Trophoblast cell (in vitro differentiated cells and primary cell): ENCODE results near the gene TRPV6. TPM values are rescaled to one million over a fixed set of nuclear protein-coding genes. Genes with fewer than 3 reads are reported as not detected.

ENCODE experiments used
- DNase-seq, 2 donors: peaks; one replicate each; pipeline ENCODE4 v3.0.0-alpha.2; 2016
- H2AFZ ChIP-seq: 2 replicates; pipeline ENCODE4 v1.6.1; 2013; ENCODE audit warnings: low read length, moderate library complexity, mild to moderate bottlenecking; ENCODE audit not compliant: insufficient read depth, poor library complexity
- H2AK5ac ChIP-seq: 2 replicates; pipeline ENCODE4 v1.6.1; 2013; ENCODE audit warnings: mild to moderate bottlenecking, low read length
- H2BK120ac ChIP-seq: 2 replicates; pipeline ENCODE4 v1.6.1; 2013; ENCODE audit warnings: low read length, mild to moderate bottlenecking, moderate library complexity; ENCODE audit not compliant: insufficient read depth, poor library complexity
- H2BK12ac ChIP-seq: 2 replicates; pipeline ENCODE4 v1.6.1; 2013; ENCODE audit warnings: mild to moderate bottlenecking, low read length, moderate library complexity
- H2BK5ac ChIP-seq: 2 replicates; pipeline ENCODE4 v1.6.1; 2013; ENCODE audit warnings: low read length, low read depth, moderate library complexity, mild to moderate bottlenecking; ENCODE audit not compliant: poor library complexity
- H3K14ac ChIP-seq: 2 replicates; pipeline ENCODE4 v1.6.1; 2013; ENCODE audit warnings: mild to moderate bottlenecking, low read length
- H3K18ac ChIP-seq: 2 replicates; pipeline ENCODE4 v1.6.1; 2013; ENCODE audit warnings: mild to moderate bottlenecking, low read length
- H3K23ac ChIP-seq: 2 replicates; pipeline ENCODE4 v1.6.1; 2013; ENCODE audit warnings: low read length
- H3K27ac ChIP-seq: 2 replicates; pipeline ENCODE4 v1.5.1; 2013; ENCODE audit warnings: low read depth, mild to moderate bottlenecking, inconsistent platforms, low read length, moderate library complexity
- H3K27me3 ChIP-seq: 2 replicates; pipeline ENCODE4 v1.6.1; 2013; ENCODE audit warnings: inconsistent platforms, mild to moderate bottlenecking, low read length, moderate library complexity; ENCODE audit not compliant: insufficient read depth
- H3K36me3 ChIP-seq, 2 experiments: 1 replicate in 1 of 2; 2 replicates in 1 of 2; pipeline ENCODE4 v1.6.1; 2013; ENCODE audit warnings: low read length in 2 of 2, mild to moderate bottlenecking in 2 of 2, moderate library complexity in 1 of 2; ENCODE audit not compliant: insufficient read depth in 2 of 2, control insufficient read depth in 1 of 2
- H3K4ac ChIP-seq: 2 replicates; pipeline ENCODE4 v1.6.1; 2013; ENCODE audit warnings: low read depth, mild to moderate bottlenecking, low read length, moderate library complexity
- H3K4me1 ChIP-seq, 2 experiments: 1 replicate in 1 of 2; 2 replicates in 1 of 2; pipeline ENCODE4 v1.6.1; 2013; ENCODE audit warnings: low read length in 2 of 2, mild to moderate bottlenecking in 2 of 2, moderate library complexity in 1 of 2; ENCODE audit not compliant: insufficient read depth in 2 of 2, control insufficient read depth in 1 of 2
- H3K4me2 ChIP-seq: 2 replicates; pipeline ENCODE4 v1.6.1; 2013; ENCODE audit warnings: inconsistent platforms, mild to moderate bottlenecking, low read length, moderate library complexity
- H3K4me3 ChIP-seq: 2 replicates; pipeline ENCODE4 v1.5.1; 2013; ENCODE audit warnings: mild to moderate bottlenecking, low read depth, low read length, inconsistent platforms
- H3K79me1 ChIP-seq: one replicate; pipeline ENCODE4 v1.6.1; 2013; ENCODE audit warnings: low read length
- H3K79me2 ChIP-seq: 2 replicates; pipeline ENCODE4 v1.6.1; 2013; ENCODE audit warnings: low read length, mild to moderate bottlenecking; ENCODE audit not compliant: control insufficient read depth, insufficient read depth, poor library complexity
- H3K9ac ChIP-seq: 2 replicates; pipeline ENCODE4 v1.6.1; 2013; ENCODE audit warnings: mild to moderate bottlenecking, low read length
- H3K9me3 ChIP-seq: 2 replicates; pipeline ENCODE4 v1.6.1; 2013; ENCODE audit warnings: low read depth, mild to moderate bottlenecking, control low read depth, inconsistent platforms, low read length; ENCODE audit not compliant: insufficient read depth
- H4K12ac ChIP-seq: 2 replicates; pipeline ENCODE4 v1.6.1; 2013; ENCODE audit warnings: low read depth, mild to moderate bottlenecking, low read length, moderate library complexity
- H4K8ac ChIP-seq: 2 replicates; pipeline ENCODE4 v1.6.1; 2013; ENCODE audit warnings: low read depth, mild to moderate bottlenecking, low read length, moderate library complexity
- H4K91ac ChIP-seq: one replicate; pipeline ENCODE4 v1.6.1; 2013; ENCODE audit warnings: low read depth, mild to moderate bottlenecking, low read length, moderate library complexity
- WGBS: extraction: QIAGEN DNeasy Blood & Tissue Kit; methylation state at CpG from one replicate; pipeline ENCODE4 v1.1.7; 2013; ENCODE audit warnings: missing lambda C conversion rate; ENCODE audit not compliant: insufficient read length, insufficient coverage; ENCODE audit errors: extremely low coverage; 5-methylcytosine and 5-hydroxymethylcytosine counted together
- polyA plus RNA-seq: library from polyadenylated mRNA; stranded (reverse); fragments of 200-250 nt; gene quantifications from 2 replicates; pipeline ENCODE4 v1.2.3, GENCODE V29; 2013

Gene TRPV6
- 1.2 and 1.3 TPM in 2 replicates for polyA plus RNA-seq

- Histone ChIP-seq H3K4me3 (no peak within 1 kb of the TSS), H4K12ac (no peak within 1 kb of the TSS), H3K14ac (no peak within 1 kb of the TSS), H2AK5ac (no peak within 1 kb of the TSS), H2AFZ (peak within 1 kb of the TSS; percentile 5), H4K8ac (peak within 1 kb of the TSS; percentile 32), H3K27ac (no peak within 1 kb of the TSS), H2BK120ac (no peak within 1 kb of the TSS), H3K4me2 (no peak within 1 kb of the TSS), H2BK12ac (peak within 1 kb of the TSS; percentile 56), H3K23ac (no peak within 1 kb of the TSS), H3K4me1 (peaks cover 24 to 29% of the 10 kb centered on the region in 2 experiments), H4K91ac (peak within 1 kb of the TSS; percentile 16), H3K79me2 (no peaks in the 10 kb centered on the region), H3K9me3 (peaks cover 2% of the 10 kb centered on the region), H3K27me3 (no peaks in the 10 kb centered on the region), H3K36me3 (no peaks in the 10 kb centered on the region), H3K18ac (no peak within 1 kb of the TSS), H3K9ac (no peak within 1 kb of the TSS), H3K79me1 (peaks cover 2% of the 10 kb centered on the region), H2BK5ac (no peak within 1 kb of the TSS), H3K4ac (peak within 1 kb of the TSS; percentile 12)
- WGBS: no CpG with 5 or more reads among the region's 16 CpGs
- DNase-seq: peak; percentile 34 to 41
Measured at GRCh38 chr7:142885311-142886230, at the start of gene TRPV6. TSS of gene TRPV6 (minus strand) at chr7:142885745.

- Histone ChIP-seq H2AFZ (no peak overlapping the region), H4K8ac (no peak overlapping the region), H3K36me3 (no peaks in the 10 kb centered on the region), H3K4me2 (no peak overlapping the region), H4K12ac (no peak overlapping the region), H2BK5ac (no peak overlapping the region), H3K27ac (no peak overlapping the region), H2BK12ac (no peak overlapping the region), H3K4me3 (no peak overlapping the region), H3K79me1 (no peaks in the 10 kb centered on the region), H3K9ac (no peak overlapping the region), H3K18ac (no peak overlapping the region), H3K23ac (no peak overlapping the region), H4K91ac (no peak overlapping the region), H3K27me3 (no peaks in the 10 kb centered on the region), H2BK120ac (no peak overlapping the region), H3K4me1 (no peaks in the 10 kb centered on the region), H3K9me3 (no peaks in the 10 kb centered on the region), H3K79me2 (no peaks in the 10 kb centered on the region), H2AK5ac (no peak overlapping the region), H3K4ac (no peak overlapping the region), H3K14ac (no peak overlapping the region)
- WGBS: no CpG with 5 or more reads among the region's 12 CpGs
- DNase-seq: no peak
Measured at GRCh38 chr7:142934056-142934455, 48.5 kb upstream of the TRPV6 start.

GRCh38 chr7:142933624-142934023 is 48.1 kb upstream of the TRPV6 start, which contains the start of gene TRPV5:
TSS of gene TRPV5 (minus strand) at chr7:142933746. CDS start at chr7:142933459, 287 bp downstream.
- no CpG with 5 or more reads among the region's 4 CpGs for WGBS
- no peak within 1 kb of the TSS for H4K8ac ChIP-seq
- no peaks in the 10 kb centered on the region for H3K4me1 ChIP-seq

GRCh38 chr7:142933092-142933475 is 47.5 kb upstream of the TRPV6 start:
- Histone ChIP-seq H3K4me3 (no peak overlapping the region), H3K27me3 (no peaks in the 10 kb centered on the region), H3K4me1 (no peaks in the 10 kb centered on the region), H3K14ac (no peak overlapping the region), H4K91ac (no peak overlapping the region), H3K9ac (no peak overlapping the region), H3K79me2 (no peaks in the 10 kb centered on the region), H2AFZ (no peak overlapping the region), H4K8ac (no peak overlapping the region), H3K4ac (no peak overlapping the region), H2BK120ac (no peak overlapping the region), H2BK12ac (no peak overlapping the region), H3K9me3 (no peaks in the 10 kb centered on the region), H3K18ac (no peak overlapping the region), H3K4me2 (no peak overlapping the region), H3K36me3 (no peaks in the 10 kb centered on the region), H3K27ac (no peak overlapping the region), H2BK5ac (no peak overlapping the region), H3K23ac (no peak overlapping the region), H2AK5ac (no peak overlapping the region), H4K12ac (no peak overlapping the region), H3K79me1 (no peaks in the 10 kb centered on the region)
- no peak for DNase-seq
- no CpG with 5 or more reads among the region's 7 CpGs for WGBS

More at GRCh38 chr7:142933624-142934023, 48.1 kb upstream of the TRPV6 start, which contains the start of gene TRPV5:
- H3K9me3 ChIP-seq: no peaks in the 10 kb centered on the region
- no peaks in the 10 kb centered on the region for H3K79me1 ChIP-seq
- H3K14ac ChIP-seq: no peak within 1 kb of the TSS
- no peak within 1 kb of the TSS for H4K12ac ChIP-seq
- H3K4me2 ChIP-seq: no peak within 1 kb of the TSS
- H2AFZ ChIP-seq: no peak within 1 kb of the TSS
- no peak within 1 kb of the TSS for H3K23ac ChIP-seq
- no peak within 1 kb of the TSS for H2AK5ac ChIP-seq
- no peak within 1 kb of the TSS for H2BK120ac ChIP-seq
- no peak within 1 kb of the TSS for H3K18ac ChIP-seq
- H3K36me3 ChIP-seq: no peaks in the 10 kb centered on the region
- no peaks in the 10 kb centered on the region for H3K27me3 ChIP-seq
- H3K4ac ChIP-seq: no peak within 1 kb of the TSS
- no peak for DNase-seq
- no peak within 1 kb of the TSS for H4K91ac ChIP-seq
- H3K27ac ChIP-seq: no peak within 1 kb of the TSS
- H3K4me3 ChIP-seq: no peak within 1 kb of the TSS
- H3K9ac ChIP-seq: no peak within 1 kb of the TSS
- no peaks in the 10 kb centered on the region for H3K79me2 ChIP-seq
- no peak within 1 kb of the TSS for H2BK12ac ChIP-seq
- H2BK5ac ChIP-seq: no peak within 1 kb of the TSS
